GM19324 (cell line): ENCODE results near the gene WNT3.

ENCODE experiments used
- ATAC-seq: cut with Tn5 transposase; IDR thresholded peaks from one replicate; pipeline ENCODE4 v1.9.1; 2021; ENCODE audit warnings: mild to moderate bottlenecking, moderate library complexity; ENCODE audit not compliant: unreplicated experiment, low FRiP score

Gene WNT3

GRCh38 chr17:46741122-46741730, 77.3 kb downstream of the WNT3 start:
- ATAC-seq: no peak

- ATAC-seq: no peak
These were observed 78.5 kb downstream of the WNT3 start for GRCh38 chr17:46739982-46740381.

- no peak for ATAC-seq
These were observed 79.9 kb downstream of the WNT3 start for GRCh38 chr17:46738544-46738943.

- no peak for ATAC-seq
These were observed 81.2 kb downstream of the WNT3 start for GRCh38 chr17:46737326-46737725.

GRCh38 chr17:46736100-46736499, 82.4 kb downstream of the WNT3 start:
- ATAC-seq: no peak

- no peak for ATAC-seq
These were observed 84.5 kb downstream of the WNT3 start for GRCh38 chr17:46733837-46734475.

GRCh38 chr17:46732754-46733398, 85.6 kb downstream of the WNT3 start:
- no peak for ATAC-seq

- ATAC-seq: no peak
These were observed 86.3 kb downstream of the WNT3 start for GRCh38 chr17:46732160-46732559.

- ATAC-seq: no peak
These were observed 87.8 kb downstream of the WNT3 start for GRCh38 chr17:46730679-46731078.

GRCh38 chr17:46730026-46730425, 88.5 kb downstream of the WNT3 start:
- ATAC-seq: no peak

GRCh38 chr17:46727572-46728348, 90.7 kb downstream of the WNT3 start:
- ATAC-seq: no peak

GRCh38 chr17:46726206-46726605, 92.3 kb downstream of the WNT3 start:
- ATAC-seq: no peak

- no peak for ATAC-seq
These were observed 95.7 kb downstream of the WNT3 start for GRCh38 chr17:46722662-46723285.

- no peak for ATAC-seq
These were observed 98.1 kb downstream of the WNT3 start for GRCh38 chr17:46720408-46720807.

GRCh38 chr17:46719891-46720290, 98.6 kb downstream of the WNT3 start:
- no peak for ATAC-seq

GRCh38 chr17:46717999-46718398, 100.5 kb downstream of the WNT3 start:
- ATAC-seq: no peak
